GM18502 (cell line): ENCODE measurements around the gene UBAC1.
"Not testable (repeated sequence)": the region's sequence is repeated elsewhere in the genome, so short reads cannot be mapped to it uniquely, and the experiment has no call there.

ENCODE experiments used
- ATAC-seq: cut with Tn5 transposase; IDR thresholded peaks from one replicate; pipeline ENCODE4 v1.9.1; 2021; ENCODE audit warnings: mild to moderate bottlenecking; ENCODE audit not compliant: unreplicated experiment, poor library complexity

UBAC1 gene

DNA sequence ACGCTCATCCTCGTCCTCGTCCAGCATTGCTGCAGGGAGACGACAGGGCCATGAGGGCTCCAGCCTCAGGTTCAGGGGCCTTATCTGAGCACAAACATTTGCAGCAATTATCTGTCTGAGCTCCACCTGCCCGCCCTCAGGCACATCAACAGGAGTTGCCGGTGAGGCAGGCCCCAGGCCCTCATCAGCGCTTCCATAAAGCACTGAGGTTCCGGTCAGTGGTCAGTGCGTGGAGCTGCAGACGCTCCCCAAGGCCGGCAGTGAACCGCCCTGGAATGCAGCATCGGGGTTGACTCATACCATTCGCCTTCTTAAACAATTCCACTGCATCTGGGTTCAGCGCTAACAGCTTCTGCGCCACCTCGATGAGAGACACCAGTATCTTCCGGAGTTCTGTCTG lies 15.2 kb downstream of the UBAC1 start:
- ATAC-seq = no peak

DNA sequence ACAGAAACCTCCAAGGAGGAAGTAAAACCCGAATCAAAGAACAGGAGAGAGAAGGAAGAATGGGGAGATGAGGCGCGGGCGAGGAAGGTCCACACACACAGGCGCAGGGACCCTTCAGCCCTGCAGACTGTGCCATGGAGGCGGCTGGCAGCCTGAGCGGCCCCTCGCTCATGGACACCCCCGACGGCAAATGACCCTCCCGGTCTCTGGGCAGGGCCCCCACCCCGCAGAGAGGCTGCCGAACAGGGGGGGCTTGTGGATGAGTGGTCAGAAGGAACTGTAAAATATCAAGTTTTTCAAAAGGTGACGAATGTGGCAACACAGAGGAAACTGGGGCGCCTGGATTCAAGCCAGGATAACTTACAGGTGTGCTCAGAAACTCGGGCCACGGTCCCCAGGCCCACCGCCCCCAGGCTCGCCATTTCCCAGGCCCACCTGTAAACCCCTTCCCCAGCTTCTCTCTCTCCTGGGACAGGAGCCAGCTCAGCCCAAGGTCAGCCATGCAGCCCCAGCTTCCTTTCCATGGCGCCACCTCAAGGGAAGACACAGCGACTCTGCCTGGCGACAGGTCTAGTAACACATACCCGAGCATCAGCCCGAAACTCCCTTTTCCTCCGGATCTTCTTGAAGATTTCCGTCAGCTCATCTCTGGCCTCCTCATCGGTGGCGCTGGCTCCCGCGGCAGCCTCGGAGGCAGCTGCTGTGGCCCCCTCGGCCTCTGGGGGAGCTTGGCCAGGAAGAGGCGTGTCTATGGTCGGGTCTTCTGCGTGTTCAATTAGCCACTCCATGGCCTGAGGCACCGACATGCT lies 16.5 kb downstream of the UBAC1 start:
- ATAC-seq = no peak

DNA sequence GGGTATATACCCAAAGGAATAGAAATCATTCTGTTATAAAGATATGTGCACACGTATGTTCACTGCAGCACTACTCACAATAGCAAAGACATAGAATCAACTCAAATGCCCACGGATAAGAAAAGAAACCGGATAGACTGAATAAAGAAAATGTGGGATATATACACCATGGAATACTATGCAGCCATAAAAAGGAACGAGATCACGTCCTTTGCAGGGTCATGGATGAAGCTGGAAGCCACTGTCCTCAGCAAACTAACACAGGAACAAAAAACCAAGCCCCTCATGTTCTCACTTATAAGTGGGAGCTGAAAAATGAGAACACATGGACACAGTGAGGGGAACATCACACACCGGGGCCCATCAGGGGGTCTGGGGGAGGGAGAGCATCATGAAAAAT lies 17.6 kb downstream of the UBAC1 start:
- not testable (repeated sequence) for ATAC-seq

GRCh38 chr9:135941288-135941995 lies 19.7 kb downstream of the UBAC1 start:
- ATAC-seq = no peak

DNA sequence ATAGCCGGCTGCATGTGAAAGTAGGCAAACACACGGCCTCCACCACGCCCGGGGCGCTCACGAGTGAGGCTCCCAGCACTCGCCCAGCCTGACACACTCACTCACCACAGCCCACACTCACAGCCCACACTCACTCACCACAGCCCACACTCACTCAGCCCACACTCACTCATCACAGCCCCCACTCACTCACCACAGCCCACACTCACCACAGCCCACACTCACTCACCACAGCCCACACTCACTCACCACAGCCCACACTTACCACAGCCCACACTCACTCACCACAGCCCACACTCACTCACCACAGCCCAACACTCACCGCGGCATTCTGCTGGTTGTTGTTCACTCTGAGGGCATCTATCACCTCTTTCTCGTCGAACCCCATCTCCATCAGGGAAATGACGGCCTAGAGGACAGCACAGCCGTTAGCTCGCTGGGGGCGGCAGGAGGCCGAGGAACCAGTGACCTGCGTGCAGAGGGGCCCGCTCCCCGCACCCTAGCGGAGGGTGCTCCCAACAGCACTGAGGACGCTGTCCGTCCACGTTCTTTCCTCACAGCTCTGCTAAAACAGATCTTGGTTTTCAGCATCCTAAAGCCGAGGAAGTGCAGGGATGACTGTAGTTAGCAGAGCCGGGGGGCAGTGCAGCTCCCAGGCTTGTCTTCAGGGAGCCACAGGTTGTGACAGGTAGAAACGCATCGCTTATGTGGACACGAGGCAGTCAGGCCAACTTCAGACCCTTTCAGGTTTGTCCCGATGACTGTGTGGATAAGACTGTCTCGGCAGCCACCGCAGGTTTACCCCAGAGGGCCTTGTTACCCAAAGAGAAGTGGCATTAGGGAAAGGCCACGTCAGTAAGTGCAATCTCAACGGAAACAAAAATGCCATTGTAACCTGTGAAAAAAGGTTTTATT lies 21.6 kb downstream of the UBAC1 start:
- ATAC-seq = no peak

DNA sequence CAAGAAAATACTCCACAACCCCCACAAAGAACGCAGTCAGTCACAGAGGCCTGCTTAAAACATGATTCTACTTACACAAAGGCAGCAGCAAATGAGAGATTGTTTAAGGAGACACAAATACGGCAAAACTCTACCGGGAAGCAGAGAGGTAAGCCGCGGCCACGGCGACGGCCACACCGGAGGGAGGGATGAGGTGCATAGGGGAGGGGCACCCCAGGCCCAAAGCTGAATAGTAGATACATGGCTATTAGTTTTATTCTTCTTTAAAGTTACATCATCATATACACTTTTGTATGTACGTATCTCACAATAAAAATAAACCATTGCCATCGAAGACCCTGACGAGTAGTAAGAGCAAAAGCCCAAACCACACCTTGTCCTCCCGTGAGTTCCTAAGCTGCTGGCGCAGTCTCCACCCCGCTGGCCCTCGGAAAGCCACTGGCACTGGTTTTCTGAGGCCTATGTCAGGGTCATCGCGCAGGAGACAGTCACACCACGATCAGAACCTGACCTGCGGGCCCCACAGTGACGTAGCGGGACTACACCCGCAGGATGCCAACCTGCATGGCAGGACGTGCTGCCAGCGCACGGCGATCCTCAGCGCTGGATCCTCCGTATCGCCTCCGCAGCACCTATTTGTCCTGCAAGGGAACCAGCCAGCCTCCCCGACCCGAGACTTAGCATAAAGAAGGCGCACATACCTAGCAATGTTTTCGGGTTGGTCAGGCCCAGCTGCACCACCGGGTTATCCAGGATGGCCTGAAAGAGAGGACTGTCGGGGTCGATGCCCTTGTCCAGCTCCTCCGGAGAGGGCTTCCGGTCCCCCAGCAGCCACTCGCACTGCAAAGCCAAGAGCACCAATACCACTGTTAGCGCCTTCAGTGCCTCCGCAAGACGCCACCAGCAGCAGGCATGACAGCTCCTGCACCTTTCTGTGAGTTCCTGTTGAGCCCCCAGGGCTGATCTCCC lies 23.4 kb downstream of the UBAC1 start:
- no peak for ATAC-seq

GRCh38 chr9:135933114-135933513 lies 28.1 kb downstream of the UBAC1 start:
- no peak for ATAC-seq

- ATAC-seq = no peak
Observed at GRCh38 chr9:135932656-135933055, 28.5 kb downstream of the UBAC1 start.

DNA sequence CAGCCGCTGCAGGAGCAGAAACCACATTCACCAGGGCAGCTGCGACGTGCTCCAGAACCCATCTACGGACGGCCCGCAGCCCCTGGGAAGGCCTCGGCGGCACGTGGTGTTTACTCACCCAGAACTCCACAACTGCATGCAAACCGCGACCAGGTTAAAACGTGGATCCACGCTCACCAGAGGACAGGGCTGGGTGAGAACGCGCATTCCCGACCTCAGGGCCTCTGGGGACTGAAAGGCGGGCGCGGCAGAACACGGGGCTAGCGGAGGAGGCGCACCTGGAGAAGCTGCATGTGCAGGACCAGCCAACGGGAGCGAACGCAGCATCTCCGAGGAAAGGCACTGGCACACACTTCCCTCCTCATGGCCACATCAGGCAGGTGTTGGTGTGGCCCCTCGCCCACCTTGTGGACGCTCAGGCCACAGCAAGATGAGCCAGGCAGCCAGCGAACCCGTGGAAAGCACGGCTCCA lies 29.8 kb downstream of the UBAC1 start:
- ATAC-seq = no peak

DNA sequence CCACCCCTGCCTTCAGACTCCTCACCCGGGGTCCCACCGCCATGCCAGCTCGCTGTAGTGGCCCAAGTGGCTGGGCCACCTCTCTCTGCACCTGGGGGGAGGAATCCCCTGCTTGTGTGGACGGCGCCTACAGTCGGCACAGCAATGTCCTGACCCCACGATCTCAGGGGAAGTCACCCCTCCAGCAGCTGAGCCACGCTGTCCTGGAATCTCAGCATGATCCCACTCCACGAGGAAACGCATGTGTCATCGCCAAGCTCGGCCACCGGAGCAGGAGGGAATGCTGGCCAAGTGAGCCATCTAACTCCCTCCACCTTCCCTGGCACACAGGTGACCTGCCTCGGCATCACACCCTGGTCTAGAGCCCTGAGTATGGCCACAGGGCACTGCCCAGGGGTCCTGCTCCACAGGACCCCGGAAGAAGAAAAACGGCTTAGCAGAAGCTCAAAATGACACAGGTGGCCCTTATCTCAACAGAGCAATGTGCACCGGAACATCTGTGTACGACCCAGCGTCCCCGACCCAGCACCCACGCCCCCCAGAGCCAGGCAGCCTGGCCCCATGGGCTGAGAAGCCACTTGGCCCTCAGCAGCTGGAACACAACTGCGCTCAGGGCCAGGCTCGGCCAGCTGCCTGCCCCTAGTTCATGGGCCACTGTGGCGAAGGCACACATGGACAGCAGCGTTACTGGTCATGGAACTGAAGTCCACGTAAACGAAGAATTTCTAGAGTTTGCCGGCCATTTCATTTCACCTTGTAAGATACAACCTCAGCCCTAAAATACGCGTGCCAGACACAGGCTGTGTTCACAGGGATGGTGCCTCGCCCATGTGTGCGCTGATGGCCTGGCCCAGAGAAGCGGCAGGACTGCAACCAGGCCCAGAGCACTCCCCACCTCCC lies 30.5 kb downstream of the UBAC1 start:
- no peak for ATAC-seq

DNA sequence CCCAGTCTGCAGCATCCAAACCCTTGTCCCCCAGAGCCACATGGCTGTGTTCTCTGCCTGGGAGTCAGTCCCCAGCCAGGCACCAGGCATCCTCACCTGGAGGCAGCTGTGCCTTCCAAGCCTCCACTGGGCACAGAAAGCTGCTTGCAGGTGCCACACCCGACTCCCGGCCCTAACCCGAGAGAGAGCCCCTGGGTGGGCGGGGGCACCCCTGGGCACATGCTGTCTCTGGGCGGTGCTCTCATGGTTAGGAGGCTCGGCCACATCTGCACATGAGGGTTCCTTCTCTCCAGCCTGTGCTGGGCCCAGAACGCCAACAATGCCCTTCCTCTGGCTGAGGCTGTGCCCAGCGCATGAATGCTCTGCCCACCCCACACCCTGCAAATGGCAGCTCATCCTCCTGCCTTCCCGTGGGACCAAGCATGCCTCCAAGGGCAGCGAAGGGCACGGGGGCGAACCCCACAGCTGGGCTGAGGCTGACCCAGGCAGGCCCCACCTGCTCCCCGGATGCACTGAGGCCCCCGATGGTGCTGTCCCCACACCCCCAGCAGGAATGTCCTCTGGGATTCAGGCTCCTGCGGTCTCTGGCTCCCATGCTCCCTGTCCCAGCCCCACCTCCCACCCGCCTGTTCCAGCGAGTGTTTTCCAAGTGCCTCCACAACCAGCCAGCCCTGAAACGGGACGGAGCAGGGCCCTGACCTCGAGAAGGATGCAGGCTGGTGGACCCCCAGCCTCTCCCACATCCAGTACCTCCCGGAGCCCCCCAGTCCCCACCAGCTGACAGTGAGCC lies 31.3 kb downstream of the UBAC1 start:
- ATAC-seq = no peak

DNA sequence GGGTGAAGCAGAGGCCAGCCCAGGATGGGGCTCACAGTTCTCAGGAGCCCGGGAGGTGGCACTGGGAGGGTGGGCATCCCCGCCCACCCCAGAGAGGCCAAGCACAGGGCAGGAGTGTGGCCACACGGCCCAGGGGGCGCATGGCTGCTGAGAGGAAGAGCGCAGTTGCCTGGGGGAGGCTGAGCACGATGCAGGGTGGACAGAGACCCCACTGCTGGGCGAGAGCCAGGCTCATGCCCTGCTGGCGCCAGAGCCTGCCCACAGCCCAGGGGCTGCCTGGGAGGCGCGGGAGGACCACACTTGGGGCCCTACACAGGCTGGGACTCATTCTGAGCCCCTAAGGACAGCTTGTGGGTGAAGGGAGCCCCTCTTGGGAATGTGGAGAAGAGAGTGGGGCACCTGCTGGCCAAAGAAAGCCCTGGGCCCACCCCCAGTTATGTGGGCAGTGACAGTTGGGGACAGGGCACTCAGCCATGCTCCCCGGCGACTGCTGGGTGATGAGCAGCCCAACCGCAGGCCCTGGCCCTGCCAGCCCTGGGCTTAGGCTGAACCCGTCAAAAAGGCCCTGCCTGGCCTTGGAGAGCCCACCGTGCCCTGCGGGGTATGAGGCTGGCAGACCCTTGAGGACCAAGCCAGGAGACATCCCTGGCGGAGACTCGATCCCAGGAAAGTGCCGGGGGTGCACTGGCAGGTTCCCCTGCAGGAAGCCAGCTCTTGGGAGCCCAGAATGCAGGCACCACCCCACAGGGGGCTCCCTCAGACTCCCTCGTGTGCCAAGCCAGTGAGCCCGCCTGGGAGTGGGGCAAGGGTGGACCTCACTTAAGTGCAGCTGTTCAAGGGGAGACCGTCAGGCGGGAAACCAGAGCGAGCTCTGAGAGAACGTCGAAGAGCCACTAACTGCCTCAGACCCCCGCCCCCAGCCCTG lies 32.2 kb downstream of the UBAC1 start:
- ATAC-seq = no peak

GRCh38 chr9:135928074-135928730 lies 33.0 kb downstream of the UBAC1 start:
- ATAC-seq = no peak

- ATAC-seq = no peak
Observed at GRCh38 chr9:135927195-135928013, 33.8 kb downstream of the UBAC1 start.

DNA sequence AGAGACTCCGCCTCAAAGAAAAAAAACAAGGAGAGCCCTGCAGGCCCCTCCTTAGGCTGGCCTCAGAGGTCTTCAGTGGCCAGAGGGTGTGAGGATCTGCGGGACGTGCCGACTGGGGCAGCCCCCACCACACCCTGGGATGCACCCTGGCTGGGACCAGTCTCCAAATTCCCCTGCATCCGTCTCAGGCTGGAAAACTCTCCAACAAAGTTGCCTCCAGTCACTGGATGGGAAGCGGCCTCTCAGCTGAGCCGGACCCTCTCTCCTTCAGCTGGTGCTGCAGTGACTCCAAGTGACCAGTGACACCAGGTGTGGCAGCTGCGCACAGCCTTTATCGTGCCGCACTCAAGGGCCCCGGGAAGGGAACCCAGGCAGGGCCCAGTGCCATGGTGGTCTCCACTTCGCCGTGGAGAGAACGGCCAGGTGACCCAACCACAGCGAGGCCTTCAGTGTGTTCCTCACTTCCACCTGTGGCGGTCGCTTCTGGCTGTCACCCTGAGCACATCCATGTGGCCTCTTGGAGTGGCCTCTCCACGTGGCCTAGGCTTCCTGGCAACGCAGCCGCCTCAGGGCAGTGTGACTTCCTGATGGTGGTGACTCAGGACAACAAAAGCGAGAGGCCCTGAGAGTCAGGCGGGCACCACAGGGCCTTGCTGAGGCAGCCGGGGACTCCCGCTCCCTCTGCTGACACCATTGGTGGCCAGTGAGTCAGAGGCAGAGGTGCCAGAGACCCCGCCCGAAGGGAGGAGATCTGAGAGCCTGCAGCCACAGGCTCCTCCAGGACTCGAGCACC lies 34.6 kb downstream of the UBAC1 start:
- no peak for ATAC-seq
